ENCODE data around the gene SYNGR1. TPM values are rescaled to one million over a fixed set of nuclear protein-coding genes. Genes with fewer than 3 reads are reported as not detected.

SYNGR1 gene
- total RNA-seq, 1 donor from 2014 or later, result 26.6 TPM

DNA sequence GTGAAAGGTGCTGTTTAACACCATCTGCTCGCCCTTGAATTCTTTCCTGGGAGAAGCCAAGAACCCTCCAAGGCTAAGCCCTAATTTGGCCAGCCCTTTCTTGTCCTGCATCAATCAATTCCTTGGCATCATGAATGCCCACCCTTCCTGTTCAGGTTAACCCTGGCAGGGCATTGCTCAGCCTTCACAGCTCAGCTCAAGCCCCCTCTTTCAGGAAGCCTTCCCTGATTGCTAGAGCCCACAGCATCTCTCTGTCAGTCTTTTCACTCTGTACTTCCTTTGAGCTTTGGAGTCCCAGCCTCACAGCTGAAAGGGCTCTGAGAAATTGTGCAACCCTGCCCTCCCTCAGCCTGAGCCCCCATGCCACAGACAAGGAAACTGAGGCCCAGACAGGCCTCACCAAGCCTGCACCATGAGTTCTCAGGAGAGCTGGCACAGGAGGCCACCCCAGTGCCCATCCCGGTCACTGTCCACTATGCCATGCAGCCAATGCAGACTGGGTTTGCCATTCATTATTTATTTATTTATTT lies 47.3 kb upstream of the SYNGR1 start:
- Mint-ChIP-seq H3K36me3 (ENCODE audit: unreplicated experiment) (no peaks in the 10 kb centered on the region), H3K27ac (ENCODE audit: unreplicated experiment) (no peak overlapping the region), H3K9me3 (ENCODE audit: unreplicated experiment) (no peaks in the 10 kb centered on the region), H3K4me1 (ENCODE audit: unreplicated experiment) (peaks cover 50% of the 10 kb centered on the region), H3K27me3 (ENCODE audit: unreplicated experiment) (no peaks in the 10 kb centered on the region), H3K4me3 (ENCODE audit: unreplicated experiment) (no peak overlapping the region)
- DNase-seq (ENCODE audit: extremely low spot score, unreplicated experiment), result no peak
- TF ChIP-seq, protein P1, sequence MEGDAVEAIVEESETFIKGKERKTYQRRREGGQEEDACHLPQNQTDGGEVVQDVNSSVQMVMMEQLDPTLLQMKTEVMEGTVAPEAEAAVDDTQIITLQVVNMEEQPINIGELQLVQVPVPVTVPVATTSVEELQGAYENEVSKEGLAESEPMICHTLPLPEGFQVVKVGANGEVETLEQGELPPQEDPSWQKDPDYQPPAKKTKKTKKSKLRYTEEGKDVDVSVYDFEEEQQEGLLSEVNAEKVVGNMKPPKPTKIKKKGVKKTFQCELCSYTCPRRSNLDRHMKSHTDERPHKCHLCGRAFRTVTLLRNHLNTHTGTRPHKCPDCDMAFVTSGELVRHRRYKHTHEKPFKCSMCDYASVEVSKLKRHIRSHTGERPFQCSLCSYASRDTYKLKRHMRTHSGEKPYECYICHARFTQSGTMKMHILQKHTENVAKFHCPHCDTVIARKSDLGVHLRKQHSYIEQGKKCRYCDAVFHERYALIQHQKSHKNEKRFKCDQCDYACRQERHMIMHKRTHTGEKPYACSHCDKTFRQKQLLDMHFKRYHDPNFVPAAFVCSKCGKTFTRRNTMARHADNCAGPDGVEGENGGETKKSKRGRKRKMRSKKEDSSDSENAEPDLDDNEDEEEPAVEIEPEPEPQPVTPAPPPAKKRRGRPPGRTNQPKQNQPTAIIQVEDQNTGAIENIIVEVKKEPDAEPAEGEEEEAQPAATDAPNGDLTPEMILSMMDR (IDR thresholded peaks at IDR 0.05), result no peak

DNA sequence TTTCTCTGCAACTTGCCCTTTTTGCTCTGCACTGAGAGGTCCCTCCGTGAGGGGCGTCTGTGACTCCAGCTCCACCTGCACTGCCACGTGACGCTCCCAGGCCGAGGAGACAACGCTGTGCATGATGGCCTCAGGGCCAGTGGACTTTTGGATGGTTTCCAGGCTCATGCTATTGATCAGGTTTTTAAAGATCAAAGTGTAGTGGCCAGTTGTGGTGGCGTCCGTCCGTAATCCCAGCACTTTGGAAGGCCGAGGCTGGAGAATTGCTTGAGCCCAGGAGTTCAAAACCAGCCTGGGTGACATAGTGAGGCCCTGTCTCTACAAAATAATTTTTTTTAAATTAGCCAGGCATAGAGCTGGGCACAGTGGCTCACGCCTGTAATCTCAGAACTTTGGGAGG lies 46.4 kb upstream of the SYNGR1 start:
- Mint-ChIP-seq H3K9me3 (ENCODE audit: unreplicated experiment) (no peaks in the 10 kb centered on the region), H3K36me3 (ENCODE audit: unreplicated experiment) (no peaks in the 10 kb centered on the region), H3K27me3 (ENCODE audit: unreplicated experiment) (no peaks in the 10 kb centered on the region), H3K27ac (ENCODE audit: unreplicated experiment) (no peak overlapping the region), H3K4me3 (ENCODE audit: unreplicated experiment) (no peak overlapping the region), H3K4me1 (ENCODE audit: unreplicated experiment) (peaks cover 48% of the 10 kb centered on the region)
- DNase-seq (ENCODE audit: extremely low spot score, unreplicated experiment), result no peak
- TF ChIP-seq, protein P1 (IDR thresholded peaks at IDR 0.05), result no peak

DNA sequence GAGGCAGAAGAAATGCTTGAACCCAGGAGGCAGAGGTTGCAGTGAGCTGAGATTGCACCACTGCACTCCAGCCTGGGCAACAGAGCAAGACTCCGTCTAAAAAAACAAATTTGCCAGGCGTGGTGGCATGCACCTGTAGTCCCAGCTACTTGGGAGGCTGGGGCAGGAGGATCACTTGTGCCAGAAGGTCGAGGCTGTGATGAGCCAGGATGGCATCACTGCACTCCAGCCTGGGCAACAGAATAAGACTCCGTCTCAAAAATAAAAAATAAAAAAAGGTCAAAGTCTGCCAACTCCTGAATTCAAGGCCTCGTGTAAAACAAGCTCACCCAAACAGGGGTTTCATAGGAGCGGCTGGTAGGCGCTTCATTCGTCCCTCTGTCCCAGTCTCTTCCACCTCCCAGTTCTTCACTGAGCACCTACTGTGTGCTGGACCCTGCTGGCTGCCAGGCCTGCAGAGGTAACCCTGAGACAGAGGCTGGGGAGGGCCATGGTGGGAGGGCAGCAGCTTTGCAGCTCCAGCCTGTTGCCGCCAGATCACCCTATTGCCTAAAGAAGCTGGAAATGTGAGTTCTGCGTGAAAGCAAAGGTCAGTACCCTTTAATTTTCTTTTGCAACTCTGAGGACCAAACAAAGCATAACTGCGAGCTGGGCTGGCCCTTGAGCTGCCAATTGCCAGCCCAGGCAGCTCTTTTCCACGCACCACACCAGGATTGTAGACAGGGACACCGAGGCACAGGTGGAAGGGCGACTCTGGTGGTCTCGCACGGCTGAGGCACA lies 45.7 kb upstream of the SYNGR1 start:
- no peak for DNase-seq (ENCODE audit: extremely low spot score, unreplicated experiment)

GRCh38 chr22:39306456-39307361 lies 43.1 kb upstream of the SYNGR1 start:
- Mint-ChIP-seq H3K27me3 (ENCODE audit: unreplicated experiment) (no peaks in the 10 kb centered on the region), H3K9me3 (ENCODE audit: unreplicated experiment) (no peaks in the 10 kb centered on the region), H3K4me1 (ENCODE audit: unreplicated experiment) (peaks cover 52% of the 10 kb centered on the region), H3K4me3 (ENCODE audit: unreplicated experiment) (no peak overlapping the region), H3K36me3 (ENCODE audit: unreplicated experiment) (peaks cover 6% of the 10 kb centered on the region), H3K27ac (ENCODE audit: unreplicated experiment) (peak overlapping the region; percentile 70)
- TF ChIP-seq, protein P1 (IDR thresholded peaks at IDR 0.05), result peak; percentile 31
- no peak for DNase-seq (ENCODE audit: extremely low spot score, unreplicated experiment)

More for the DNA sequence above, 45.7 kb upstream of the SYNGR1 start:
- Mint-ChIP-seq H3K27me3 (ENCODE audit: unreplicated experiment) (no peaks in the 10 kb centered on the region), H3K4me3 (ENCODE audit: unreplicated experiment) (no peak overlapping the region), H3K9me3 (ENCODE audit: unreplicated experiment) (no peaks in the 10 kb centered on the region), H3K36me3 (ENCODE audit: unreplicated experiment) (no peaks in the 10 kb centered on the region), H3K4me1 (ENCODE audit: unreplicated experiment) (peaks cover 50% of the 10 kb centered on the region), H3K27ac (ENCODE audit: unreplicated experiment) (no peak overlapping the region)
- TF ChIP-seq, protein P1 (IDR thresholded peaks at IDR 0.05), result no peak
